AG08395 (cell line): Measurements from ENCODE around the gene OCA2.
"Not testable (repeated sequence)": the region's sequence is repeated elsewhere in the genome, so short reads cannot be mapped to it uniquely, and the experiment has no call there.

ENCODE experiments used
- DNase-seq: peaks from one replicate; pipeline ENCODE4 v3.0.0; 2012; ENCODE audit warnings: mixed read lengths, low spot score

The OCA2 gene

DNA sequence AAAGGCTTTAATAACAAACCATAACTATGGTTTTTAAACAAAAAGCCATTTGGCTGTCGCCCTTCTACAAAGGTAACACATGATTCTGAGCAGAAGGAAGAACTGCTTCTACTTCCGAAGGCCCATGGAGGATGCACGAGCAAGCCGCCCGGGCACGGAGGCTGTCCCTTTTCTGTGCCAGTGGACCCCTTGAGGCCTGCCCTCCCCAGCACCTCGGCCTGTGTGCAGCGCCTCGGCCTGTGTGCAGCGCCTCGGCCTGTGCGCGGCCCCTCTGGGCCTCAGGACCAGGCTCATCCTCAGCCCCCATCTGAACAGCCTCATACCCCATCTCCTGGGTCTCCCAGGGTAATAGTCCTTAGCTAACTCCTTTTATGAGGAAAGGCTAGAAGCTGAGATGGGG lies 329.5 kb downstream of the OCA2 start:
- DNase-seq: no peak

DNA sequence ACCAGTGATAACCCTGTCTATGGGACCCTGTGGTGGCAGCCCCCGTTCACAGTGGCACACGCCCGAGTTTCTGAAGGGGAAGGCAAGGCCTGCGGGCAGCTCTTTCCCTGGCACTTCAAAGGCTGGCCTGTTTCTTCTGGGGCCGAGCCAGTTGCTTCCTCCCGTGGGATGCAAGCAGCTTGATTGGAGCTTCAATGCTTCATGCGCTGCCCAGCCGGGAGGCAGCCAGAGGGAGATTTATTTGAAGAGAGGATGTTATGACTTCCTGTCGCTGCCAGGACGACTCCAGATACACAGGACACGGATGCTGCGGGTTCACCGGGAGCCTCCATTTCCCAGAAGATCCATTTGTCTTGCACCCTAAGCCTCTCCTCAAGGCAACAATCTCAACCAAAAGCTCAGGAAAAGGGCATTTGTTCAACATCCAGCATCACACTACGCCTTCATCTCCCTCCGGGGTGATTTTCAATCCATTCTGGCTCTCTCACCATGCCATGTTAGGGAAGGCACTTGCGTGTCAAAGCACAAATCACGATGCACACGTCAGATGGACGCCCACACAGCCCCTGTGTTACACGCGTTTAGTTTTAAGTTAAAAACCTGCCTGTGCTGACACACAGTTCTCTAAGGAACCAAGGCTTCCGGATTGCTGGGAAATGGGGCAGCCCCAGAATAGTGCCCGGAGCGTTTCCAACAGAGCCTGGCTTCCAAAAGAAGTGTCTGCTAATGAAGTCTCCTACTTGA lies 330.2 kb downstream of the OCA2 start:
- DNase-seq: no peak

DNA sequence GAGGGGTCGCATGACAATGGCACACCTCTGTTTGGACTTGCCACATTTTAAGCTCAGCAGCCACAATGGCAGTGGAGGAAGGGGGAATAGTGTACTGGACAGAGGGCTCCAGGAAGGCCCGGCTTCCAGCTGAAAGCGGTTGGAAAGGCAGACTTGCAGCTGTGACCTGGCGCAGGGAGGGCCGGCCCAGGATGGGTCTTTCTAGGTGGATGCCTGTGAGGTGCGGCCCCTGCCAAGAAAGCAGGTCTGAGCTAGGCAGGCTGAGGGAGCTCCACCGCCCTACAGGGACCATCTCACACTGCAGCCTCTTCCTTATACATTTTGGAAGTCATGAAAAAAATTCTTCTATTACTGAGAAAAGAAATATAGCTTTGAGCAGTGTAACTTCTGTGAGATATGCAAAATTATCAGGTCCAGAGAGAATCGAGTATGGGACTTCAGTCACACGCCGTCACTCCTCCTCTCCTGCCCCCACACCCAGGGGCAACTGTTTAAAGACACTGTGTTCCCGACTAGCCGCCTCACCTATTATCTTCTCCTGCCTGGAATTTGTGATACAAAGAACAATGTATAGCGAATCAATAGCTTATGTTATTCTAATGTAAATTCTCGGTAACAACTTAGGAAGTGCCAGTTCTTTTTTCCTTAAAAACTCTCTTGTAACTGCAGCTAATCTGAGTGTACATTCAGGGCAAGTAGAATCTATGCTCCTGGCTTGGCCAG lies 331.0 kb downstream of the OCA2 start:
- no peak for DNase-seq

DNA sequence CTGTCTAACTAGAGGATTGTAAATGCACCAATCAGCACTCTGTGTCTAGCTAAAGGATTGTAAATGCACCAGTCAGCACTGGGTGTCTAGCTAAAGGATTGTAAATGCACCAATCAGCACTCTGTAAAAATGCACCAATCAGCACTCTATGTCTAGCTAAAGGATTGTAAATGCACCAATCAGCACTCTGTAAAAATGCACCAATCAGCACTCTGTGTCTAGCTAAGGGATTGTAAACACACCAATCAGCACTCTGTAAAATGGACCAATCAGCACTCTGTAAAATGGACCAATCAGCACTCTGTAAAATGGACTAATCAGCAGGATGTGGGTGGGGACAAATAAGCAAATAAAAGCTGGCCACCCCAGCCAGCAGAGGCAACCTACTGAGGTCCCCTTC lies 331.7 kb downstream of the OCA2 start:
- DNase-seq: not testable (repeated sequence)

DNA sequence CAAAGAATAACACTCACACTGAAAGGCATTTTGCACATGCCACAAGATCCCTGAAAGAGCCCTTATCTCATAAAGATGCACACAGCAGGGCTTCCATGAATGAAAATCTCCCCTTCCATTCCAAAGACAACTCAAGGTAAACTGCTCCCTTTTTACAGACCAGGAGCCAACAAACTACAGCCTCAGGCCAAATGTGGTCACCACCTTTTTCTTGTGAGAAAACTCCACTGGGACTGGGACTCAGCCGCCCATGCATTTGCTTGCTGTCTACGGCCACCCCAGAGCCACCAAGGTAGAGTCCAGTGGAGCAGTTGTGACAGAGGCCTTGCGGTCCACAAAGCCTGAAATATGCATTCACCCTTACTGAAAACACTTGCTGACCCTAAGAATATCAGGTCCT lies 334.8 kb downstream of the OCA2 start:
- no peak for DNase-seq

DNA sequence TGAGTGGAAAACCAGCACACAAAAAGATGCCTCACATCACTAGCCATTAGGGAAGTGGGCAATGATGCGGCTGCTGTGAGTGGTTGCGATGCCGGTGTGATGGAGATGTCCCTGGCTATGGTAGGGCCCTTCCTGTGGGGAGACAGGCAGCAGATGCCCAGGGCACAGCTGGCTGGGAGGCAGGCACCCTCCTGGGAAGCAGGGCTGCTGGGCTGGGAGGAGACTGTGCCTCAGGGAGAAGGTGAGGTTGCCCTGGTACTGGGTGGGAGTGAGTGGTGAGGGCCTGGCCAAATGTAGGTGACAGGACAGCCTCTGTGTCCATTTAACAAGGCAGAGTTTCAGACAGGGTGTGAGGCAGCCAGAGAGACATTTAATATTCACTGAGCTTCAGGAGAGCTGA lies 335.6 kb downstream of the OCA2 start:
- no peak for DNase-seq

GRCh38 chr15:27762471-27762870 lies 336.6 kb downstream of the OCA2 start:
- DNase-seq: no peak

DNA sequence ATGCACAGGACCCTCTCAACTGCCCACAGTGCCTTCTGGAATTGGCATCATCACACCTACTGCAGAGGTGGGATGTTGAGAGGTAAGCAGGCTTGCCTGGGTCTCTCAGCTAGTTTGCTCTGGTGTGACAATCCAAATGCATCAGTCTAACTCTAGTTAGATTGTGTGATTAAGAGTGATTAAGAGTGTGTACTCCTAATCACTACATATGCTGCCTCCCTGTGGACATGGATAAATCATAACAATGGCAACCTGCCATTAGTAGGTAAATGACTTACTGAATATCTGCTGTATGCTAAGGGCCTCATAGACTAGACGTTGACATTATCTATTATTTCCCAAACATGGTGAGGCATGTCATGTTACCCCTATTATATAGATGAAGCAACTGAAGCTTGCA lies 342.1 kb downstream of the OCA2 start:
- no peak for DNase-seq

DNA sequence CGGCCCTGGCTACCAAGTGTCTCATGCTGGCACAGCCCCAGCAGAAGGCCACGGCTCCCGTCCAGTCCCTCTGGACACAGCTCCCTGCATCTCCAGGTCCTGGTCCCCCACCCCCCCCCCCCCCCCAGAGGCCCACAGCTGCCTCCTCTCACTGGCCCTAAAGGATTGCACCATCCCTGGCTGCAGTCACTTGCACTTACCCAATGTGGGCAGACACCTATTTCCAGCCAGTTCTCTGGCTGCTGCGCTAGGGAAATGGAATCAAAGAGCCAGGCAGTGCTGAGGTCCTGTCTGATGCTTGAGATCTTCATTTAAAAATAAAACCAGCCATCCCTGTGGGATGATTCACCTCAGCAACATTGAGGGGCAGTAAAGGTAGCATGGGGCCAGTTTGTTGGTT lies 346.4 kb downstream of the OCA2 start:
- no peak for DNase-seq

DNA sequence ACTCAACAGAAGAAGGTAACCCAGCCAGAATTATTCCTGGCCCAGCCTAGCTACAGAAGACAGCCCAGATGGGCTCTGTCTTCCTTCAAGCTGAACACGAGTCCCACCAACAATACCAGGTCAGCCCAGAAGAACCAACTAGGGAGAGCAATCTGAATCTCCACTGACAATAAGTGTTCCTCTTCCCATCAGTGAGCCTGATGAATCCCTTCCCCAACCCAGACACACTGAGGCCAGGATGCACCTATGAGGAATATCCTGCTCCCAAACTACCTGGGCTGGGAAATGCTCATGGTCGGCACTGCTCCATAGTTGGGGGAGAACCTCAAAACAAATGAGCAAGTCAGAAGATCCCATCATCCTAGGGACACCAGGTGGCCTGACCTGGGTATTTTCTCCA lies 351.1 kb downstream of the OCA2 start:
- no peak for DNase-seq

GRCh38 chr15:27746401-27746955 lies 352.6 kb downstream of the OCA2 start:
- no peak for DNase-seq

DNA sequence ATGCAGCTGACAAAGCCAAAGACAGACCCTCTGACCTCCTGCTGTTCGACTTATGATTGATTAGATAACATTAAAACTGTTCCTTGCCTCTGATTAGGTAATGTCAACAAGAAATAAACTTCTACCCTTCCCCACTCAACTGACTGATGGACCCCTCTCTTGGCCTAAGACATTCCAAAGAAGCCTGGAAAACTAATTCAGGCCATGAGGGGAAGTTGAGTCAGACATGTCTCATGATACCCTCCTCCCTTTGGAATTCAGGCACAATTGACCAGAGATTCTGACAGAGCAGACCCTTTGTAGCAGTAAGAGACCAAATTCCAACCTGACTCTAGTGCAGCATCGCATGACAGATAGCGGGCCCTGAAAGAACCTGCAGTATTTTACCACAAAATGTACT lies 354.5 kb downstream of the OCA2 start:
- DNase-seq: no peak

DNA sequence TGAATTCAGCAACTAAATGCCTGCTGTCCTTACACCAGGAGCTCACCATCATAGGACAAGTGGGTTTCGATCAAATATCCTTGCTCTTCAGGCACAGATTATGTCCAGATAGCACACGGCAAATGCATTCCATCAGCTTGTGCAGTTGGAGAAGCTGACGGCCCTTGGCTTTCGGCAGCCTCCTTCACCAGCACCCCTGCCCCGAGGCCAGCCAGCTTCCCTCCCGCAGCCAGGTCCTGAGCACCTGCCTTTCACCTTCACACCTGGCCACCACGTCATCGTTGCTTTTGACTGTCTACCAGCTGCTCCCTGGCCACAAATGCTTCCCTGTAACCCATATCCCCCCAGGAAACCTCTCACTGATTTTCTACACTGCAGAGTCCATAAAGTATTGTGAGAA lies 355.5 kb downstream of the OCA2 start:
- no peak for DNase-seq

DNA sequence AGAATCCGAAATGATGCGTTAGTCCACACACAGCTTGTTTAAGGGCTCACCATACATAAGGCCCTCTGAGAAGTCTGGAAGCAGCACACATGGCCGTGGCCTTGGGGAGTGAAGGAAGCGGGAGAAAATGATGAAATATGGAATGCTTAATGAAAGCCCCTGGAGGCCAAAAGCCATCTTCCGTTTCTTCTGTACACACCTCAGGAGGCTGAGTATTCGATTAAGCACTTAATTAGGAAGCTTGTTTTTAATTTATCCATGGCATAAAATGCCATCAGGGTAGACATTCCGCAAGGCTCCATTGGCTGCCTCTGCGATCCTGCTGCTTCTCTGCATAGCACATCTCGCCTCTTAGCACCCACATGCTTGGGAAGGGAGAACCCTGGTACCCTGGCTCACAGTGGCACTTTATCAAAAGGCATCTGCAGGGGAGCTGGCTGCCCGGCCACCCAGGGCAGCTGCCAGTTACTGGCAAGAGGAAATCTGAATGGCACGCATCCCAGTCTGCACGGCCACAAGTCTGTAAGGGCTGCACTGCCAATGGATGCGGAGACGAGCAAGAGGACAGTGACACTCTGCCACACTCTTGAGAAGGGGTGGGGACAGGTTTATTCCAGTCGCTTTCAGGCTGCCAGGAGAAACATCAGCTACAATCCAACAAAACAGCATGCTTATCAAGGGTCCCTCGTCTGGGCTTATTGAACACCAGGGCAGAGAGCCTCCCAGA lies 356.2 kb downstream of the OCA2 start:
- no peak for DNase-seq

GRCh38 chr15:27741226-27741860 lies 357.8 kb downstream of the OCA2 start:
- no peak for DNase-seq

DNA sequence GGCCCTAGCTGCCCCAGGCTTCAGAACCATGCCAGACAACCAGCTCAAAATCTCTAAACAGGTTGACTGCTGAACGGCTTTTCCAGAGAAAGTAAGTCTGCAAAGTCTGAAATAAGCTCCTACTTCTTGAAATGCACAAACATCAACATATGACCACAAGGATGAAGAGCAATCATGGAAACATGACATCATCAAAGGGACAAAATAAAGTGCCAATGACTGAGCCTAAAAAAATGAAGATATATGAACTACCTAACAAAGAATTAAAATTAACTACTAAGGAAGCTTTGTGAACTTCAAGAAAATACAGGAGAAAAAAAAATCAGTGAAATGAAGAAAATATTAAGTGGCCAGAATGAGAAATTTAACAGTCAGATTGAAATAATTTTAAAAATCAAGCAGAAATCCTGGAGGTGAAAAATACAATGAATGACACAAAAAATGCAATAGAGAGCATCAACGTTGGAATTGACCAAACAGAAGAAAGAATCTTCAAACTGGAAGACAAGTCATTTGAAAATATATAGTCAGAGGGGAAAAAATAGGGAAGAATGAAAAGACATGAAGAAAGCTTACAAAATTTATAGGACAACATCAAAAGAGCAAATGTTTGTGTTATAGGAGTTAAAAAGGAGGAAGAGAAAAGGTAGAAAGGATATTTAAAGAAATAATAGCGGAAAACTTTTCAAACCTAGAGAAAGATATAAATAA lies 364.2 kb downstream of the OCA2 start:
- DNase-seq: no peak

- DNase-seq: no peak
Measured at GRCh38 chr15:27731776-27732175, 367.3 kb downstream of the OCA2 start.

- DNase-seq: peak; percentile 50
Measured at GRCh38 chr15:27730868-27731267, 368.2 kb downstream of the OCA2 start.

DNA sequence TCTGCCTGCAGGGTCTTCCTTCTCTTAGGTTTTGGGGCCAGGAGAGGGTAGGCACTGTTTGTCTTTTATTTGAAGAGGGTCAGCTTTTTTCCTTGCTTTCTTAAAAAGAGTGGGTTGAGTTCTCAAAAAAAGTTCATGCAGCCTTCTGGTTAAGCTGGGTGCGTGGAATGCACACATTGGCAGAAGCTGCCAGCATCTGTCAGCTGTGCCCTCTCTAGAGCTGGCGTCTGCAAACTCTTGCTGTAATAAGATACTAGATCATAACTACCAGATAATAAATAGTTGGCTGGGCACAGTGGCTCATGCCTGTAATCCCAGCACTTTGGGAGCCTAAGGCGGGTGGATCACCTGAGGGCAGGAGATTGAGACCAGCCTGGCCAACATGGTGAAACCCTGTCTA lies 373.4 kb downstream of the OCA2 start:
- no peak for DNase-seq

GRCh38 chr15:27723821-27724220 lies 375.3 kb downstream of the OCA2 start:
- no peak for DNase-seq

GRCh38 chr15:27722102-27722501 lies 377.0 kb downstream of the OCA2 start:
- DNase-seq: no peak

GRCh38 chr15:27714675-27715074 lies 384.4 kb downstream of the OCA2 start:
- DNase-seq: no peak
